Spleen (tissue), 11 donors: ENCODE measurements around the gene STX8. TPM values are rescaled to one million over a fixed set of nuclear protein-coding genes. Genes with fewer than 3 reads are reported as not detected.

Source experiments
- DNase-seq: peaks from one replicate; pipeline ENCODE4 v3.0.0-alpha.2; 2020
- H3K27ac ChIP-seq, 8 donors: fragments of 200-600 bp; sonication (generic) in 7 of 8; 1 replicate in 4 of 8; 2 replicates in 4 of 8; pipeline versions ENCODE4 v1.5.0 to v1.8.0; 2016 to 2021; ENCODE audit warnings: inconsistent platforms in 4 of 8, mild to moderate bottlenecking in 4 of 8, moderate library complexity in 1 of 8
- H3K27me3 ChIP-seq, 7 donors: fragments of 200-600 bp; sonication (generic) in 6 of 7; replicated peaks in 1 of 7; 1 replicate in 4 of 7; 2 replicates in 3 of 7; pipeline versions ENCODE4 v1.5.0 to v1.8.0; 2016 to 2021; ENCODE audit warnings: inconsistent platforms in 3 of 7, mild to moderate bottlenecking in 1 of 7
- H3K36me3 ChIP-seq, 6 donors: fragments of 200-600 bp; sonication (generic) in 5 of 6; 1 replicate in 4 of 6; 2 replicates in 2 of 6; pipeline versions ENCODE4 v1.5.0 to v1.8.0; 2016 to 2021; ENCODE audit warnings: inconsistent platforms in 2 of 6
- H3K4me1 ChIP-seq, 6 donors: fragments of 200-600 bp; sonication (generic) in 5 of 6; 1 replicate in 3 of 6; 2 replicates in 3 of 6; pipeline versions ENCODE4 v1.5.0 to v1.8.0; 2016 to 2021; ENCODE audit warnings: inconsistent platforms in 3 of 6
- H3K4me3 ChIP-seq, 8 donors: fragments of 200-600 bp; sonication (generic) in 7 of 8; 1 replicate in 4 of 8; 2 replicates in 4 of 8; pipeline versions ENCODE4 v1.5.0 to v1.8.0; 2016 to 2021; ENCODE audit warnings: inconsistent platforms in 4 of 8, mild to moderate bottlenecking in 4 of 8, moderate library complexity in 2 of 8
- H3K9me3 ChIP-seq, 8 donors: fragments of 200-600 bp; sonication (generic) in 7 of 8; 1 replicate in 4 of 8; 2 replicates in 4 of 8; pipeline versions ENCODE4 v1.5.0 to v1.8.0; 2016 to 2021; ENCODE audit warnings: inconsistent platforms in 4 of 8
- CTCF ChIP-seq, 11 experiments: fragments of 200-600 bp in 7 of 11; fragments of 450-650 bp in 4 of 11; sonication (generic) in 4 of 11; IDR thresholded peaks in 8 of 11; conservative IDR thresholded peaks in 3 of 11; 1 replicate in 7 of 11; 2 replicates in 4 of 11; pipeline versions ENCODE4 v1.4.0 to v1.8.0; 2016 to 2021; ENCODE audit warnings: antibody characterized with exemption in 11 of 11, inconsistent platforms in 4 of 11, mild to moderate bottlenecking in 1 of 11
- POLR2A ChIP-seq, 3 donors: fragments of 450-650 bp; IDR thresholded peaks; one replicate each; pipeline ENCODE4 v1.5.1; 2017; ENCODE audit warnings: antibody characterized with exemption in 3 of 3, mild to moderate bottlenecking in 1 of 3
- POLR2AphosphoS5 ChIP-seq, 3 donors: sonication (generic); formaldehyde crosslinking; IDR thresholded peaks; one replicate each; pipeline ENCODE4 v1.5.1; 2017; ENCODE audit warnings: antibody characterized with exemption in 3 of 3
- WGBS, 5 donors: extraction: QIAGEN DNeasy Blood & Tissue Kit in 3 of 5; methylation state at CpG; one replicate each; pipeline versions ENCODE4 v1.1.5 to v1.1.7; 2013 to 2018; 5-methylcytosine and 5-hydroxymethylcytosine counted together
- intact Hi-C: fragments of 100-400 bp; cut with DNase I; formaldehyde crosslinking; loops from one replicate; pipeline ENCODE4 v1.15.0; 2023; ENCODE audit warnings: low total_unique reads
- polyA plus RNA-seq, 3 donors: library from polyadenylated mRNA; stranded (reverse); fragments of 200-250 nt; gene quantifications; one replicate each; pipeline ENCODE4 v1.2.1, GENCODE V29; 2013
- total RNA-seq, 7 donors: library from RNA; depleted of rRNA in 3 of 7; stranded (reverse); fragments of >200 nt in 3 of 7; fragmentation: NEBNext Ultra II Directional in 4 of 7; extraction: Animal tissue kit (Norgen Biotek cat#: 25700) in 4 of 7; gene quantifications; one replicate each; pipeline versions ENCODE4 v1.1.0 to v1.2.1, GENCODE V29; 2016 to 2021
- donor health status: healthy with polysubstance abuse.
- donor health status: DM: no; HTN: no; CAD: no; lungs with moderate emphysema.
- donor health status: DM: no; HTN: no; CAD: no.
- donor health status: Bipolar disorder and iron deficiency.
- donor health status: healthy.
- donor health status: DM: no; HTN: no; CAD: no.
- donor health status: DM: yes; HTN: yes; CAD: no.

Gene STX8
- total and polyA plus RNA-seq, 10 donors: 37.3 to 59.8 (median 48.9) TPM

- Histone ChIP-seq H3K27ac (no peak overlapping the region), H3K36me3 (no peaks in the 10 kb centered on the region), H3K4me3 (no peak overlapping the region), H3K9me3 (no peaks in the 10 kb centered on the region), H3K4me1 (peaks cover 0 to 2% (median under 1%) of the 10 kb centered on the region in 6 donors), H3K27me3 (peaks cover 0 to 60% (median 20%) of the 10 kb centered on the region in 7 donors)
- intact Hi-C loops: no loop called here
- 76 to 90% (median 80%) methylated on average over 1 to 7 of the region's 7 CpGs for WGBS, 5 donors
- TF ChIP-seq CTCF (IDR thresholded peaks at IDR 0.05 in 8 of 11, conservative IDR thresholded peaks at IDR 0.05 in 3 of 11): no peak
- DNase-seq: peak; percentile 70
Observed at GRCh38 chr17:9233761-9234160, 341.9 kb downstream of the STX8 start.

GRCh38 chr17:9233271-9233599 is 342.4 kb downstream of the STX8 start:
- TF ChIP-seq CTCF (IDR thresholded peaks at IDR 0.05 in 8 of 11, conservative IDR thresholded peaks at IDR 0.05 in 3 of 11) (no peak), POLR2AphosphoS5 (IDR thresholded peaks at IDR 0.05) (no peak), POLR2A (IDR thresholded peaks at IDR 0.05) (no peak)
- Histone ChIP-seq H3K9me3 (no peaks in the 10 kb centered on the region), H3K4me1 (no peaks in the 10 kb centered on the region), H3K4me3 (no peak overlapping the region), H3K27me3 (peaks cover 0 to 60% (median 20%) of the 10 kb centered on the region in 7 donors), H3K27ac (no peak overlapping the region), H3K36me3 (no peaks in the 10 kb centered on the region)
- WGBS, 5 donors: 38 to 54% (median 49%) methylated on average over 9 of the region's 9 CpGs
- intact Hi-C loops: no loop called here
- peak; percentile 39 for DNase-seq

- no peaks in the 10 kb centered on the region for H3K36me3 ChIP-seq
- no peak overlapping the region for H3K27ac ChIP-seq
- H3K27me3 ChIP-seq: peaks cover 0 to 60% (median 20%) of the 10 kb centered on the region in 7 donors
- TF ChIP-seq CTCF (IDR thresholded peaks at IDR 0.05 in 8 of 11, conservative IDR thresholded peaks at IDR 0.05 in 3 of 11) (no peak), POLR2A (IDR thresholded peaks at IDR 0.05) (no peak)
- H3K9me3 ChIP-seq: no peaks in the 10 kb centered on the region
- WGBS, 5 donors: 30 to 58% (median 34%) methylated on average over 15 to 22 of the region's 22 CpGs
- no peaks in the 10 kb centered on the region for H3K4me1 ChIP-seq
- intact Hi-C loops: no loop called here
- H3K4me3 ChIP-seq: no peak overlapping the region
- DNase-seq: peak; percentile 67
Observed at GRCh38 chr17:9232591-9233270, 342.9 kb downstream of the STX8 start.

- no peaks in the 10 kb centered on the region for H3K9me3 ChIP-seq
- WGBS, 5 donors: 68 to 84% (median 79%) methylated on average over 3 to 6 of the region's 6 CpGs
- DNase-seq: peak; percentile 56
- peaks cover 0 to 60% (median 20%) of the 10 kb centered on the region in 7 donors for H3K27me3 ChIP-seq
- H3K36me3 ChIP-seq: no peaks in the 10 kb centered on the region
- no peak overlapping the region for H3K4me3 ChIP-seq
- TF ChIP-seq POLR2A (IDR thresholded peaks at IDR 0.05) (no peak), POLR2AphosphoS5 (IDR thresholded peaks at IDR 0.05) (no peak), CTCF (IDR thresholded peaks at IDR 0.05 in 8 of 11, conservative IDR thresholded peaks at IDR 0.05 in 3 of 11) (no peak)
- no peaks in the 10 kb centered on the region for H3K4me1 ChIP-seq
- no peak overlapping the region for H3K27ac ChIP-seq
- intact Hi-C loops: no loop called here
Observed at GRCh38 chr17:9232155-9232475, 343.5 kb downstream of the STX8 start.
